Retinal pigment epithelial cell (primary cell): Measurements from ENCODE around the gene PRSS36.
"Not testable (repeated sequence)": the region's sequence is repeated elsewhere in the genome, so short reads cannot be mapped to it uniquely, and the experiment has no call there.

Source experiments
- DNase-seq: peaks from one replicate; pipeline ENCODE4 v3.0.0-alpha.2; 2010; ENCODE audit warnings: low read depth
- H3K4me3 ChIP-seq: 2 replicates; pipeline ENCODE4 v1.5.1; 2011; ENCODE audit warnings: mild to moderate bottlenecking, low read length, control low read depth, moderate library complexity
- TF ChIP-seq, protein P1 (sequence below): conservative IDR thresholded peaks from 2 replicates; pipeline ENCODE4 v1.5.1; 2011; ENCODE audit warnings: low read depth, low read length, control low read depth, inconsistent platforms

Gene PRSS36

DNA sequence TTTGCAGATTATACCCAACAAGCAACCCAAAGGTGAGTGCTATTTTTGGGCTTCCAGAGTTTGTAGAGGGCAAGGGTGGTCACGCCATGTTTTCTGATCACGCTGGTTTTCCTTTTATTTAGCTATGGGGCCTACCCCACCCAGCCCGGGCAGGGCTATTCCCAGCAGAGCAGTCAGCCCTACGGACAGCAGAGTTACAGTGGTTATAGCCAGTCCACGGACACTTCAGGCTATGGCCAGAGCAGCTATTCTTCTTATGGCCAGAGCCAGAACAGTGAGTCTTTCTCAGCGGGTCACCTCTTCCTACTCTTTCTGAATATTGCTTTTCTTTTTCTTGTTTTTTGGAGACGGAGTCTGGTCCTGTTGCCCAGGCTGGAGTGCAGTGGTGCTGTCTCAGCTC lies 32.5 kb upstream of the PRSS36 start:
- TF ChIP-seq, protein P1, sequence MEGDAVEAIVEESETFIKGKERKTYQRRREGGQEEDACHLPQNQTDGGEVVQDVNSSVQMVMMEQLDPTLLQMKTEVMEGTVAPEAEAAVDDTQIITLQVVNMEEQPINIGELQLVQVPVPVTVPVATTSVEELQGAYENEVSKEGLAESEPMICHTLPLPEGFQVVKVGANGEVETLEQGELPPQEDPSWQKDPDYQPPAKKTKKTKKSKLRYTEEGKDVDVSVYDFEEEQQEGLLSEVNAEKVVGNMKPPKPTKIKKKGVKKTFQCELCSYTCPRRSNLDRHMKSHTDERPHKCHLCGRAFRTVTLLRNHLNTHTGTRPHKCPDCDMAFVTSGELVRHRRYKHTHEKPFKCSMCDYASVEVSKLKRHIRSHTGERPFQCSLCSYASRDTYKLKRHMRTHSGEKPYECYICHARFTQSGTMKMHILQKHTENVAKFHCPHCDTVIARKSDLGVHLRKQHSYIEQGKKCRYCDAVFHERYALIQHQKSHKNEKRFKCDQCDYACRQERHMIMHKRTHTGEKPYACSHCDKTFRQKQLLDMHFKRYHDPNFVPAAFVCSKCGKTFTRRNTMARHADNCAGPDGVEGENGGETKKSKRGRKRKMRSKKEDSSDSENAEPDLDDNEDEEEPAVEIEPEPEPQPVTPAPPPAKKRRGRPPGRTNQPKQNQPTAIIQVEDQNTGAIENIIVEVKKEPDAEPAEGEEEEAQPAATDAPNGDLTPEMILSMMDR = no peak
- DNase-seq = no peak
- peak overlapping the region; percentile 93 for H3K4me3 ChIP-seq

DNA sequence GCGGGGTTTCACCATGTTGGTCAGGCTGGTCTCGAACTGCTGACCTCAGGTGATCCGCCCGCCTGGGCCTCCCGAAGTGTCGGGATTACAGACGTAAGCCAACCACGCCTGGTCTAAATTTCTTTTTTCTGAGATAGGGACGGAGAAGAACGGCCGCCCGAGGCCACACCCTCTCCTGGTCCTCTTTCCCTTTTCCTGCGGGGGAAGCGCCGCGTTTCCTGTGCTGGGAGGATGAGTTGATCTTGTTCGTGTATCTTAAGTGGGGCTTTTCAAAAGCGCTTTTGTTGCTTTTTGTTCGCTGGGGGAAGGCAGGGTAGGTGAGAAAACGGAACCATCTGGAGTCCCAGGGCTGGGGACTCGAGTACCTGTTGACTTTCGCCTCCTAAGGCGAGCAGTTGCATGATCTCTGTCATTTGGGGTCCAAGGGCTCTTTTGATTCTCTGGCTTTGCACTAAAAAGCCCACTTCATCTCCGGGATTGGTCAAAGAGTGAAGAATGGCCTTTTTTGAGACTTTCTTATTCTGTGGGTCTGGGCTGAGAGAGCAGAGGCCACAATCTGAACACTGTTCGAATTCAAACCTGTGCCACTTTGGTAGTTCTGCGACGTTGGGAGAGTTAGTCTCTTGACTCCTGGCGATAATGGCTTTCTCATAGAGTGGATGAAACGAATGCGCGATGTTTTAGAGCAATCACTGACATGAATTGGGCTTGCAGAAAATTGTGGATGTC lies 31.4 kb upstream of the PRSS36 start:
- TF ChIP-seq, protein P1 = no peak
- DNase-seq = no peak
- peak overlapping the region; percentile 93 for H3K4me3 ChIP-seq

DNA sequence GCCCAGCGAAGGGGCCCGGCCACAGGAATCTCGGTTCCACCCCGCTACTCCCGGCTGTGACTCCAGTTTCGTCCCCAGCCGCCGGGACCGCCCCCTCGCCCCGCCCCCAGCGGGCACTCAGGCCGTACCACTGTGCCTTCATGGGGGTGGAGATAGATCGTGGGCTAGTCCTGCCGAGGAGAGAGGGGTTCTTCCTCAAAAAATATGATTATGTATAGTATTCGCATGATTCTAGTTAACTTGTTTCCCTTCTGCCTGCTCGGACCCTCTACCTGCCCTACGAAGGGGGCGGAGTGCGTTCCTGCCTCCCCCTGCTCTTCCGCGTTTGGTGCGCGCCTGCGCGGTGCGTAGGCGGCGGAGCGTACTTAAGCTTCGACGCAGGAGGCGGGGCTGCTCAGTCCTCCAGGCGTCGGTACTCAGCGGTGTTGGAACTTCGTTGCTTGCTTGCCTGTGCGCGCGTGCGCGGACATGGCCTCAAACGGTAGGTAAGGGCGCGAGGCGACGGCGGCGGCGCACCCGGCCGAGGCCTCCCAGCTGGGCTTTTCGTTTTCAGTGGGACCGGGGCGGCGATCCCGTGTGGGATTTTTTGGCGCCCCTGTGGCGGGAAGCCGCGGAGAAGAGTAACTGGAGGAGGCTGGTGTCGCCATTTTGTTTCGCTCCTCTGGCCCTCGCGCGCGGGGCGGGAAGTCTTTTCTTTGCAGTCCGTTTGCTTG lies 30.0 kb upstream of the PRSS36 start, which contains the start of gene FUS:
Gene FUS (plus strand): TSS at position 393 of the 713 bp plus-strand sequence. CDS start 76 bp downstream, at position 469.
- H3K4me3 ChIP-seq = peak within 1 kb of the TSS; percentile 93
- DNase-seq = peak; percentile 41
- TF ChIP-seq, protein P1 = no peak

DNA sequence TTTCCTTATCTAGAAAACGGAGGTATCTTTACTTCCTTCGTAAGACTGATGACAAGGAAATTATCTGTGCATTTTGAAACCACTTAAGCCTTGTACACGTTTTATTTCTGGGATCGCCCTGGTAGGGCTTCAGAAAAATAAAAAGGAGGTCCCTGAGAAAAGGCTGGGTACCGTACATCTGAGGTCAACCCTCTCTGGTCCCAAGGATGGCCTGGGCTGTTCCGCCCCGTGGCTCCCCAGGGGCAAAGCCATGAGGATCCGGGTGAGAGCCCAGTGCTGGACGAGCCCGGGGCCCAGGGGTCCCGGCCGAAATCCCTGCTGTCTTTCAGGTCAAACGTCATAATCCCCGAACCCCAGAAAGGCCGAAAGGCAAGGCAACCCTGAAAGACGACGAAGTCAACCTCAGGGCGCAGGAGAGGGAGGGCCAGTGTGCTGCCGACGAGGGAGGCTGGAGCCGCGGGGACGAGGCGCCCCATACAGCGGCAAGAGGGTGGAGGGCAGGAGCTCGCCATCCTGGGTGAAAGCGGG lies 29.4 kb upstream of the PRSS36 start:
- TF ChIP-seq, protein P1 = no peak
- DNase-seq = no peak
- H3K4me3 ChIP-seq = peak overlapping the region; percentile 93

DNA sequence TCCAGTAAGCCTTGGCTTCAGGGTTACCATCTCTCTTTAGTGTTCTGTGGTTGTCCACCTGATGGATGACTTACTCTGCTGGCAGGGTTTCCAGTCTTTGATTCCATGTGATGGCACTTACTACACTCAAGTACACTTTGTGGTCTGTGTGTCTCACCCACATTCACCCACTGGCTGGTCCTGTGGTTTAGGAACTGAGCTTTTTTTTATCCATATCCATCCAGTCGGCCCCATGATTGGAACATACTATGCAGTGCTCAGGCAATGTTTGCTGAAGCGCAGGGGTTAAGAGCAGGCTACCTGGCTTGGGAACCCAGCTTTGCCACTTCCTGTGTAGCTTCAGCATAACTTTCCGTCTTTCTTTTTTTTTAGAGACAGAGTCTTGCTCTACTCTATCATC lies 27.3 kb upstream of the PRSS36 start:
- TF ChIP-seq, protein P1 = no peak
- H3K4me3 ChIP-seq = no peak overlapping the region
- no peak for DNase-seq

DNA sequence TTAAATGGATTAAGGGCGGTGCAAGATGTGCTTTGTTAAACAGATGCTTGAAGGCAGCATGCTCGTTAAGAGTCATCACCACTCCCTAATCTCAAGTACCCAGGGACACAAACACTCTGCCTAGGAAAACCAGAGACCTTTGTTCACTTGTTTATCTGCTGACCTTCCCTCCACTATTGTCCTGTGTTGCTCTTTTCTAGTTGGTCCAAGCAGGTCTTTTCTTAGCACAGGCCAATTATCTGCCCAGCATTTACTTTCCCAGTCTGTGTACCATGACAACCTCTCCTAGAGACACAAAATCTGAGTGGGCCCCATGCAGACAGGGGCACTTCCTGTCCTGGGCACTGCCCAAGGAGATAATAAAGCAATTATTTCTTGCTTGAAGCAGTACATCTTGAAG lies 20.2 kb upstream of the PRSS36 start:
- DNase-seq, H3K4me3 ChIP-seq: not testable (repeated sequence)

DNA sequence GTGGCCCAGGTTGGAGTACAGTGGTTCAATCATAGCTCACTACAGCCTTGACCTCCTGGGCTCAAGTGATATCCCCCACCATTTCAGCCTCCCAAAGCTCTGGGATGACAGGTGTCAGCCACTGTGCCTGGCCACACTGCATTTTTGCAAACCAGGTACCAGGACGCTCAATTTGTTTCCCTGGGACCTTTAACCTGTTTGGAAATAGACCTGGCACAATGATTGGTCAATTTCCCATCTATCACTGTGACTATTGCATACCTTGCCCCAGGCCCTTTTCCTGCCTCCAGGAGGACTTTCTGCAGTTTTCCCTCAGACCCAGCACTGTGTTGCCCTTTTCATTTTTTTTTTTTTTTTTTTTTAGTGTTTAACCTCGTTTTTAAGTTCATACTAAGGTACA lies 19.0 kb upstream of the PRSS36 start:
- TF ChIP-seq, protein P1 = no peak
- no peak overlapping the region for H3K4me3 ChIP-seq
- no peak for DNase-seq
